NCI-H2107 treated with DMSO at 0.1 percent for 48 hours (cell line): ENCODE data around the gene PSENEN.
"Not testable (repeated sequence)": the region's sequence is repeated elsewhere in the genome, so short reads cannot be mapped to it uniquely, and the experiment has no call there.

Experiments
- DNase-seq: peaks from one replicate; lab custom pipeline; 2025; ENCODE audit not compliant: unreplicated experiment; lab: John Stamatoyannopoulos, UW

The PSENEN gene

DNA sequence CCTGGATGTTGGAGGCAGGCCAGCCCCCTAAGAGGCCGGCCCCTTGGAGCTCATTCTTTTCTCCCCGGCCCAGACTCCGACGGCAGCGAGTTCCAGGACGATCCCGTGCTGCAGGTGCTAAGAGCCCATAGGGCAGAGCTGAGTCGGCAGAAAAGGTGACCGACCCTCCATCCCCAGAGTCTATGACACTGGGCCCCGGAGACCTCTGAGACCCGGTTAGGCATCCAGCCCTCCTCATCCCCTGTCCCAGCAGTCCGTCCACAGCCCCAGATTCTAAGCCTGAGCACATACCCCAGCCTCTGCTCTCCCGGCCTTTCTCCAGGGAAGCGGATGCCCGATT is 22.6 kb downstream of the PSENEN start:
- no peak for DNase-seq

DNA sequence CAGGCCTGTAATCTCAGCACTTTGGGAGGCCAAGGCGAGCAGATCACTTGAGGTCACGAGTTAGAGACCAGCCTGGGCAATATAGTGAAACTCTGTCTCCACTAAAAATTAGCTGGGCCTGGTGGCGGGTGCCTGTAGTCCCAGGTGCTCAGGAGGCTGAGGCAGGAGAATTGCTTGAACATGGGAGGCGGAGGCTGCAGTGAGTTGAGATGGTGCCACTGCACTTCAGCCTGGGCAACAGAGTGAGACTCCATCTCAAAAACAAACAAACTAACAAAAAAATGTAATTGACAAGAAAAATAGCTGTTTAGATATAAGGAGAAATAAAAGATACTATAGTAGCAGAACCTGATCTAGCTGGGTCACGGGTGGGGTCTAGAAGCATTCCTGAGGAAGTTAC is 26.9 kb downstream of the PSENEN start:
- DNase-seq: not testable (repeated sequence)

DNA sequence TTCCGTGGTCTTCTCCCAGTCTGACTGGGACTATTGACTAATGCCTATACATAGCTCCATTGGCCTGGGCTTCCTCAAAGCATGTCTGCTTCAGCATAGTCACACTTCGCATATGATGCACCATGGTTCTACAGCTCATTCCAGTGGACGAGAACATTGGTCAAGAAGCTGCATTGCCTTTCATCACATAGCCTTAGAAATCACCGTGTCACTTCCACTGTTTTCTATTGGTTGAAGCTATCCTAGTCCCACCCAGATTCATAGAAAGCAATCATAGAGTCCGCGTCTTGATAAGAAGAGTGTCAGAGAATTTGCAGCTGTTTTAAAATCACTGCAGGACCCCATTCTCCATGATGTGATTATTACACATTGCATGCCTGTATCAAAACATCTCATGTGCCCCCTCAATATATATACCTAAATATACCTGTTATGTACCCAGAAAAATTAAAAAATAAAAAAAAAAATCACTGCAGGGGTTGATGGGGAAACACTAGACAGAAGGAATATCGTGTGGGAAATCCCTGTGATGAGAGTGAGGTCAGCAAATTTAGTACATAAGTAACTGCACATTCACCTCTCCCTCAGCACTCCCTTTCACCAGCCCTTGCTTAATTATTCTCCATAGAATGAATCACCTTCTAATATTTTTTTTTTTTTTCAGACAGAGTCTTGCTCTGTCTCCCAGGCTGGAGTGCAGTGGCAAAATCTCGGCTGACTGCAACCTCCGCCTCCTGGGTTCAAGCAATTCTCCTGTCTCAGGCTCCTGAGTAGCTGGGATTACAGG is 27.8 kb downstream of the PSENEN start:
- DNase-seq: no peak

DNA sequence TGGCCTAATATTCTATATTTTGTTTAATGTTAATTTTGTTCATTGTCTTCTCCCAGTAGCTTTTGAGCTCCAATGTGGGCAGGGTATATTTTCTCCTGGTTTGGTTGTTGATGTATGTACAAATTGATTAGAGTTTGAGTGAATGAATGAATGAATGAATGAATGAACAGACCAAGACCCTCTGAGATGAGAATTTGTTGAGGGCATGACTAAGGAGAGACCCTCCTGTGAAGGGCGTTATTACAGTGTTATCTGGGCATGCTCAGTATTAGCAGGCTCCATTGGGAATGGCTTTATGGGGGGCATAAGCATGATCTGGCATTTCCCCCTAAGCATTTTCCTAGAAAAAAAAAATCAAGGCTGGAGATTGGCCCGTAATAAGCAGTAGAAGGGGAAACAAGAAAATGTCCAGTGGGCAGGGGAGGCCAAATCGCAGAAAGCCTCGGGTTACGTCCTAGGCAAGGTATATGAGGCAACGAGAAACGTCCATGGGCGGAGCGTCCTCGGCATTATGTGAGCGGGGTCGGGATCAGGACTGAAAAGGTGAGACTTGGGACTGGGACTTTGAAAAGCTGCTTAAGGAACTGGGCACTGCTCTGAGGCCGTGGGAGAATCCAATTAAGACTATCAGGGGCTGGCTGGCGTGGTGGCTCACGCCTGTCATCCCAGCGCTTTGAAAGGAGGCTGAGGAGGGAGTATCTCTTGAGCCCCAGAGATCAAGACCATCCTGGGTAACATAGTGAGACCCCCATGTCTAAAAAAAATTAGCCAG is 29.0 kb downstream of the PSENEN start:
- DNase-seq: no peak

DNA sequence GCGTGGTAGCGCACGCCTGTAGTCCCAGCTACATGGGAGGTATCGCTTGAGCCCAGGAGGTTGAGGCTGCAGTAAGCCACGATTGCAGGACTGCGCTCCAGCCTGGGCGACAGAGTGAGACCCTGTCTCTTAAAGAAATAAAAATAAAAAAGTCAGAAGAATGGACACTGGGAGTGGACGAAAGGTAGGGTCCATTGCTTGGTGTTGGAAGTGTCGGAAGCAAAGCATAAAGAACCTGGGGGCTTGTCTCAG is 29.5 kb downstream of the PSENEN start:
- DNase-seq: no peak

DNA sequence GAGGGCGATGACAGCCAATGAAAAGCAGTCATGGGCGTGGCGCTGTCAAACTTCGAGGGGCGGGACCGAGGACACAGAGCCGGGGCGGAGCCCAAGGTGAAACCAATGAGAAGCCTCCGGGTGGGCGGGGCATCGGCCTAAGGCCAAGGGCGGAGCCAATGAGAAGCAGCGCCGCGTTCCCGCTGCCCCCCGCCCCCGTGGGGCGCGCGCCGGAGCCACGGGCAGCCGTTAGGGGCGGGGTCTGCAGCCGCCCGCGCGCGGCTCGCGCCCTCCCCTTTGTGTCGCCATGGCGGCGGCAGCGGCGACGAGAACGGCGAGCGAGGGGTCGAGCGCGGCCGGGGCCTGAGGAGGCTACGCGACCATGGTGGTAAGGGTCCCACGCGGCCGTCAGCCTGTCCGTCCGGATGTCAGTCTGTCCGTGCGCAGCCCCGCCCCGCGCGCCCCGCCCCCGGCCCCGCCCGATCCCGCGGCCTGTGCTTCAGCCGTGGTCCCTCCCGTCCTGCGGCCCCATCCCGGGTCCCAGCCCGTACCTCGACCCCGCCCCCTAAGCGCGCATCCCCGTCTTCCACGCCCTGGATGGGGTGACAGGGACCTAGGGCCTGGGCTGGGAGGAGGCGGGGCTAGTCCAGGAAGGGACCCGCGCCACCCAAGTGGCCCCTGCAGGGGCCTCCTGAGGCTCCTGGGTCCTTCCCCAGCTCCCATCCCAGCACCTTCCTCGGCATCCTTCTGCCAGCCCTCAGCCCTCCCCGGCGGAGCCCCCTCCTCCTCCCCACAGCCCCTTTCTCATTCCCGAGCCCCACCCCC is 30.0 kb downstream of the PSENEN start, which contains the start of gene ARHGAP33:
Gene ARHGAP33 (plus strand): TSS at position 267 of the 804 bp plus-strand sequence. CDS start 95 bp downstream, at position 362.
- DNase-seq: peak; percentile 93

DNA sequence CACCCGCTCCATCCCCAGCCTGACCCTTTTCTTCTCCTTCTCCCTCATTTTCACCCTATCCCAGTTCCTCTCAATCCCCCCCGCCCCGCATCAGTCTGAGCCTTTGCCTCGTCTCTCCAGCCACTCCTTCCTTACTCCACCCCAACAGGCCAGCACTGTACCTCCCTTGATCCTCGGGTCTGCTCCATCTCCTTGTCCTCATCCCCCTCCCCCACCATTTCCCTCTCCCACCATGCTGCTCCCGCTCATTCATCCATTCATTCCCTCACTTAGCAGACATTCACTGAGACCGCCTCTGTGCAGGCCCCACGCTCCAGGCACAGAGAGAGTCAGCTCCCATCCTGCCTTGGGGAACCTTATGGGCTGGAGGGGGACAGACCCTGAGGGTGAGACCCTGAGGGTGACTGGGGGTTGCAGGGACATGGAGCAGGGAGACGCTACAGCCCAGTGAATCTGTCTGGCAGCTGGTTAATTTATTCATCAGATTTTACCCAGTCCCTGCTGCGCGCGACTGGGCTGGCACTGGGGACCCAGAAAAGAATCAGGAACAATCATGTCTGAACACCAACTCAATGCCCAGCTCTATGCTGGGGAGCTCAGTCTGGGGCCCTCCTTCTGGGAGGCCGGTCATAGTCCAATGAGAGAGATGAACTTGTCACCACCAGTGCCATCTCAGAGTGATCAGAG is 30.8 kb downstream of the PSENEN start:
- no peak for DNase-seq

DNA sequence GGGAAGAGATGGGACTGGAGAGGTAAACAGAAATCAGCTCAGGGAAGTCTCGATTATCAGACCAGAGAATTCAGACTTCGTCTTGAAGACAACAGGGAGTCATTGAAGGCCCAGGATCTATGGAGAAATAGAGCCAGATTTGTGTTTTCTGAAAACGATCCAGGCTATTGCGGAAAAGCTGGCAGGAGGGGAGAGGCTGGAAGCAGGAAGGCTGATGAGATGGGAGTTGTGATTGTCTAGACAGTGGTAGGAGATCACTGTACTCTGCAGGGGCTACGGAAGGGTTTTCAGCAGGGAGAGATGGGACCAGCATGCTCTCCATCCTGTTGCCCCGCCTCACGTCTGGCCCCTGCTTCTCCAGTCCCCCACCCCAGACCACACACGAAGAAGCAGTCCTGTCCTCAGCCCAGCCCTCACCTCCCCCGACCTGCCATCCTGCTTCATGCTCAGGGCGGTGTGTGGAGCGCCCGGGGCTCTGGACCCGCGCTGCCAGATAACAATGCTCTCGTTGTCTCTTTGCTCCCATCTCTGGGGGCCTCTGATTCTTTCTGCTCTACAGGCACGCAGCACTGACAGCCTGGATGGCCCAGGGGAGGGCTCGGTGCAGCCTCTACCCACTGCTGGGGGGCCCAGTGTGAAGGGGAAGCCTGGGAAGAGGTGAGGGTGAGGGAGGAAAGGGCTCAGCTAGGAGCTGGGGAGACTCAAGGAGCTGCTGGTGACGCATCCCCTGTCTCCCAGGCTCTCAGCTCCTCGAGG is 31.8 kb downstream of the PSENEN start:
- no peak for DNase-seq

DNA sequence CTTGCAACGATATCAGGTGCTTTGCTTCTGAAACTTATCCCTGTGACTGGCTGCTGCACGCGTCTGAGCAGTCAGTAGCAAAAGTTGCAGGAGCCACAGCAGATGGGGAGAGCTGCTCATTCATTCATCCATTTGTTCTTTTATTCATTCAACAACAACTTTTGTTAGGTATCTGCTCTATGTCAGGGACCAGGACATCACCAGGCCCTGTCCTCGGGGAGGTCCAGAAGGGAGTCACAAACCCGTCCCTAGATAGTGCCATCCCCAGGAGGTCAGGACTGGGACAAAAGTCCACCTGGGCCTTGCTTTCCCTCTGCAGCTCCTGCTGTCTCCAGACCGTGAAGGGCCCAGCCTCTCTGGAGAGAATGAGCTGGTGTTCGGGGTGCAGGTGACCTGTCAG is 32.5 kb downstream of the PSENEN start:
- no peak for DNase-seq

DNA sequence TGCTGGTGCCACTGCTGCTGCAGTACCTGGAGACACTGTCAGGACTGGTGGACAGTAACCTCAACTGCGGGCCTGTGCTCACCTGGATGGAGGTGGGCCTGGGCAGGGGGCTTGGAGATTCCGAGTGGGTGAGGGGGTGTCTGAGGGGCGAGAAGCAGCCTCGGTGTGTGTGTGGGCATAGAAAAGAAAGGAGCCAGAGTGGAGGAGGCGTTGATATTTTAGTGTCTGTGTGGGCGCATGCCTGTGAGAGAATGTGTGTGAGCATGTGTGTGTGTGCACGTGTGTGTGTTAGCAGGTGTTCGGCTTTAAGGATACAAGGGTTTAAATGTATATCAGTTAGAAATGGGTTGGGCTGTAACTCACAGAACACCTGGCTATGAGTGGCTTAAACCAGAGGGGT is 33.6 kb downstream of the PSENEN start:
- DNase-seq: peak; percentile 4

DNA sequence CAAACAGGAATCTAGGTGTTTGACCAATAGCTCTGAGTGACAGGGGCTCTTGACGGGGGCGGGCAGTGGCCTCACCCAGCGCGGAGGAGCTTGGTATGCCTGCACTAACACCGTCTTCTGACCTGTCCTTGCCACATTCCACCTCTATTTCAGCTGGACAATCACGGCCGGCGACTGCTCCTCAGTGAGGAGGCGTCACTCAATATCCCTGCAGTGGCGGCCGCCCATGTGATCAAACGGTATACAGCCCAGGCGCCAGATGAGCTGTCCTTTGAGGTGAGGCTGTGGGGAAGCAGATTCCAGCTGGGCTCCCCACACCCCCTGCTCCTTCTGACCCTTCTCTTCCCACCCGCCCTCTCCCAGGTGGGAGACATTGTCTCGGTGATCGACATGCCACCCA is 34.6 kb downstream of the PSENEN start:
- DNase-seq: no peak

DNA sequence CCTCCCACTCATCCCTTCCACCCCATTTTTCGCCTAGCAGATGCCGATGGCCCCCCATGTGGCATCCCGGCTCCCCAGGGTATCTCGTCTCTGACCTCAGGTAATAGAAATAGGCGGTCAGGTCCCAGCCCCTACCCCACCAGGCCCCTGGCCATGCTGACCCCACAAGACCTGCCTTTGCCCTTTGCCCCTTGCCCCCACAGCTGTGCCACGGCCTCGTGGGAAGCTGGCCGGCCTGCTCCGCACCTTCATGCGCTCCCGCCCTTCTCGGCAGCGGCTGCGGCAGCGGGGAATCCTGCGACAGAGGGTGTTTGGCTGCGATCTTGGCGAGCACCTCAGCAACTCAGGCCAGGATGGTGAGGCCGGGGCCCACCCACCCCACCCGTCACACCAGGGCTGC is 35.3 kb downstream of the PSENEN start:
- DNase-seq: no peak

DNA sequence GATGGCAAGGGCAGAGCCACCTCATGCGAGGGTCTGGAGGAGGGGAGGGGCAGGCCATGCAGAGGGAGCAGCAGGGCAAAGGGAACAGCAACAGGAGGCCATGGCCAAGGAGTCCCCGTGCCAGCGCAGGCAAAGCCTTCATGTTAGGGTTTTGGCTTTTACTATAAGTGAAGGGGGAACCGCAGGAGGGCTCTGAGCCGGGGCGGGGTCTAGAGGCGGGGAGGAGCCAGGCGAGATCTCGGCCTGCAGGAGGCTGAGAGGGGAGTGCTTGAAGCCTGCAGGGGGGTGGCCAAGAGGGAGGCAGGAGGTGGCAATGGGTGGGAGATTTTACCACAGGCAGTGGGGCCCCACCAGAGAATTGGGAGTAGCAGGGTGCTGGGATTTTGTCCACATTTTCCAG is 36.2 kb downstream of the PSENEN start:
- DNase-seq: no peak

DNA sequence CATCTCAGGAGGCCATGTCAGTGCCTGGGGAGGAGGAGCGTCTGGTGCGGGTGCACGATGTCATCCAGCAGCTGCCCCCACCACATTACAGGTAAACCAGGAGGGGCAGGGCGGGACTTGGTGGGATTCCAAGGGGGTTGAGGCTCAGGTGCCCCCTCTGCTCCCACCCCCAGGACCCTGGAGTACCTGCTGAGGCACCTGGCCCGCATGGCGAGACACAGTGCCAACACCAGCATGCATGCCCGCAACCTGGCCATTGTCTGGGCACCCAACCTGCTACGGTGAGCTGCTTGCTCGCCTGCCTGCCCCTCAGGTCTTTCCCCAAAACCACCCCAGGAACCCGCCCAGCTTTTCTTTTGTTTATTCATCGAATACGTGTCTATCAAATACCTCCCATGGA is 37.1 kb downstream of the PSENEN start:
- DNase-seq: no peak

DNA sequence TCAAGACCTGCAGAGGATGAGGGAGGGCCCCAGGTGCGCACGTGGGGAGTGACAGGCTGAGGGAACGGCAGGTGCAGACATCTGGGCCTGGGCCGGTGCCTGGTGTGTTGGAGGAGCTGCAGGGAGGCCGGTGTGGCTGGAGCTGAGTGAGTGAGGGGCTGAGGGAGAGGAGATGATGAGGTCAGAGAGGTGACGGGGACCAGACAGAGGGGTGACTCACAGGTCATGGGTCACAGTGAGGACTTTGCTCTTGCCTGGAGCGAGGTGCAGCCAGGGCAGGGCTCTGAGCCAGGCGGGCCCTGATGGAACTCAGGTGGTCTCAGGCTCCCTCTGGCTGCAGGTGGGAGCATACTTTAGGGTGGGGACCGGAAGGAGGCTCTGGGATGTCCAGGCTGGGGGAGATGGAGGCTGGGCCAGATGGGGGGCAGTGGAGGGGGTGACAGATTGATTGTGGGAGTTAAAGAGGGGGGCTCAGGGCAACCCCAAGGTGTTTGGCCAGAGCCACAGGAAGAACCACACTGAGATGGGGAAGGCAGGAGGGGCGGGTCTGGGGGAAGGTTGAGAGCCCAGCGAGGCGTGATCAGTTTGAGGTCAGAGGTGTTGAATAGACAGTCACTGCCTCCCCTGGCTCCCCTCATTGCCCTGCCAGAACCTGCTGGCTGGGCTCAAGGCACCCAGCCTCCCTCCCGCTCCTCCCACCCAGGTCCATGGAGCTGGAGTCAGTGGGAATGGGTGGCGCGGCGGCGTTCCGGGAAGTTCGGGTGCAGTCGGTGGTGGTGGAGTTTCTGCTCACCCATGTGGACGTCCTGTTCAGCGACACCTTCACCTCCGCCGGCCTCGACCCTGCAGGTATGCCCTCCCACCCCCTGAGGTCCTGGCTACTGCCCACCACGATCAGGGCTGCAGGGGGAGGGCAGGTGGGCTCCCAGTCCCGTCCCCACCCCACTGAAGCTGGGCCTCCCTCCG is 38.3 kb downstream of the PSENEN start:
- DNase-seq: no peak

DNA sequence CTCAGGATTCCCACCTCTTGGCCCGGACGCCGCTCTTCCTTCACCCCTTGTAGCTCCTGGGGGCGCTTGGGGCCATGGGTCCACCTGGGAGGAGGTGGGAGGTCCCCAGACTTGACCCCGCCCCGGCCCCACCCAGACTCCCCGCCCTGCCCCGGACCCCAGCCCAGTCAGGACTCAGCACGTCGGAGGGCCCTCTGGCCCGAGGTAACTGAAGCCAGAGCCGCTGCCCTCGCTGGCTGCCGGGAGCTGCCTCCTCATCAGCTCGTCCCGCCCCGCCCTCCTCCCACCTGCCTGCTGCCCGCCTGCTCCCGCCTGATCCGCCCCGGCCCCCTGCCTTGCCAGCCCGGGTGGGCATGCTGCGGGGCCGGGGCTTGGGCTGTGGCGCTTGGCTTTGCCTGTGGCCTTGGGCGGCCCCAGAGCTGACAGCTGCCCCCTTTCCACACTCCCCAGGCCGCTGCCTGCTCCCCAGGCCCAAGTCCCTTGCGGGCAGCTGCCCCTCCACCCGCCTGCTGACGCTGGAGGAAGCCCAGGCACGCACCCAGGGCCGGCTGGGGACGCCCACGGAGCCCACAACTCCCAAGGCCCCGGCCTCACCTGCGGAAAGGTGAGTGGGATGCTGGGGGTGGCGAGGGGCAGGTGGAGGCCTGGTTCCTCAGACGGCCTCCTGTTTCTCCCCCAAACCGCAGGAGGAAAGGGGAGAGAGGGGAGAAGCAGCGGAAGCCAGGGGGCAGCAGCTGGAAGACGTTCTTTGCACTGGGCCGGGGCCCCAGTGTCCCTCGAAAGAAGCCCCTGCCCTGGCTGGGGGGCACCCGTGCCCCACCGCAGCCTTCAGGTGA is 39.3 kb downstream of the PSENEN start:
- no peak for DNase-seq

DNA sequence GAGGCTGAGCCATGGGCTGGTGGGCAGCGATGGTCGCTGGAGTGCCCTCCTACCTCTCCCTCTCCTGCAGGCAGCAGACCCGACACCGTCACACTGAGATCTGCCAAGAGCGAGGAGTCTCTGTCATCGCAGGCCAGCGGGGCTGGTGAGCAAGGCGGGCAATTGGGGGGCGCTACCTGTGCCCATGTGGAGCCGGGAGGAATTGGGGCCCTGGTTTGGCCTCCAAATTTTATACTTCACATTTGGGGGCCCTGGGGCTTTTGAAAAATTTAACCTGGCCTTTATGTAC is 39.8 kb downstream of the PSENEN start:
- DNase-seq: no peak

DNA sequence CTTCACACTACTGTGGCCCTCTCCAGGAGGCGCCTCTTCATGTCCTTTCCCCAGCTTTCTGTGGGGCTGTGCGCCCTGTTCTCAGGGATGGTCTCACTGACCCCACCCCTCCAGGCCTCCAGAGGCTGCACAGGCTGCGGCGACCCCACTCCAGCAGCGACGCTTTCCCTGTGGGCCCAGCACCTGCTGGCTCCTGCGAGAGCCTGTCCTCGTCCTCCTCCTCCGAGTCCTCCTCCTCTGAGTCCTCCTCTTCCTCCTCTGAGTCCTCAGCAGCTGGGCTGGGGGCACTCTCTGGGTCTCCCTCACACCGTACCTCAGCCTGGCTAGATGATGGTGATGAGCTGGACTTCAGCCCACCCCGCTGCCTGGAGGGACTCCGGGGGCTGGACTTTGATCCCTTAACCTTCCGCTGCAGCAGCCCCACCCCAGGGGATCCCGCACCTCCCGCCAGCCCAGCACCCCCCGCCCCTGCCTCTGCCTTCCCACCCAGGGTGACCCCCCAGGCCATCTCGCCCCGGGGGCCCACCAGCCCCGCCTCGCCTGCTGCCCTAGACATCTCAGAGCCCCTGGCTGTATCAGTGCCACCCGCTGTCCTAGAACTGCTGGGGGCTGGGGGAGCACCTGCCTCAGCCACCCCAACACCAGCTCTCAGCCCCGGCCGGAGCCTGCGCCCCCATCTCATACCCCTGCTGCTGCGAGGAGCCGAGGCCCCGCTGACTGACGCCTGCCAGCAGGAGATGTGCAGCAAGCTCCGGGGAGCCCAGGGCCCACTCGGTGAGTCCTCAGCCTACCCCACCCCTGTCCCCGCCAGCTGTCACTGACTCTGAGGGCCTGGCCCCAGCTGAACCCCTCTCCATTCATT is 41.1 kb downstream of the PSENEN start:
- DNase-seq: no peak
